ENCODE measurements around the gene TTLL10. TPM values are rescaled to one million over a fixed set of nuclear protein-coding genes. Genes with fewer than 3 reads are reported as not detected.

TTLL10 gene
- total RNA-seq, 1 experiment from 2014 or later = not detected

- H3K4me3 Mint-ChIP-seq (ENCODE audit: unreplicated experiment) = no peak overlapping the region
Measured at GRCh38 chr1:1237874-1238701, 64.4 kb downstream of the TTLL10 start.

GRCh38 chr1:1238702-1239178 lies 65.1 kb downstream of the TTLL10 start:
- TF ChIP-seq CTCF (IDR thresholded peaks at IDR 0.05; ENCODE audit: unreplicated experiment) = no peak
- H3K9me3 Mint-ChIP-seq (ENCODE audit: unreplicated experiment) = no peaks in the 10 kb centered on the region
- ChIA-PET POLR2A (interaction anchor here (1.1 to 1.2 kb wide), 2 partner anchors 12 to 22 kb away, joined by 5 read pairs; no protein-coding TSS in a partner anchor), CTCF (interaction anchor here (0.7 to 1.1 kb wide), 2 partner anchors 12 to 23 kb away, joined by 3 read pairs; no protein-coding TSS in a partner anchor)
- peaks cover 5% of the 10 kb centered on the region for H3K36me3 Mint-ChIP-seq (ENCODE audit: insufficient read depth, unreplicated experiment)
- H3K27me3 Mint-ChIP-seq (ENCODE audit: insufficient read depth, unreplicated experiment) = no peaks in the 10 kb centered on the region
- no peak overlapping the region for H3K27ac Mint-ChIP-seq (ENCODE audit: low read depth, unreplicated experiment)
- intact Hi-C loops (cut with micrococcal nuclease) = no loop called here
- no peaks in the 10 kb centered on the region for H3K4me1 Mint-ChIP-seq (ENCODE audit: insufficient read depth, unreplicated experiment)
- no peak overlapping the region for H3K4me3 Mint-ChIP-seq (ENCODE audit: unreplicated experiment)
- no peak for DNase-seq (ENCODE audit: unreplicated experiment)
- no TSS peak for BruUV-seq (replicated peaks)

More at GRCh38 chr1:1237874-1238701, 64.4 kb downstream of the TTLL10 start:
- Mint-ChIP-seq H3K4me1 (ENCODE audit: insufficient read depth, unreplicated experiment) (no peaks in the 10 kb centered on the region), H3K27ac (ENCODE audit: low read depth, unreplicated experiment) (no peak overlapping the region), H3K9me3 (ENCODE audit: unreplicated experiment) (no peaks in the 10 kb centered on the region), H3K27me3 (ENCODE audit: insufficient read depth, unreplicated experiment) (no peaks in the 10 kb centered on the region), H3K36me3 (ENCODE audit: insufficient read depth, unreplicated experiment) (peaks cover 10% of the 10 kb centered on the region)
- peak; percentile 16 for DNase-seq (ENCODE audit: unreplicated experiment)
- intact Hi-C loops (cut with micrococcal nuclease) = no loop called here
- ChIA-PET CTCF (interaction anchor here (1.1 kb wide), 1 partner anchor 24 kb away, joined by 3 read pairs; no protein-coding TSS in a partner anchor), POLR2A (no interaction called here)
- no peak for TF ChIP-seq CTCF (IDR thresholded peaks at IDR 0.05; ENCODE audit: unreplicated experiment)
- BruUV-seq (replicated peaks) = no TSS peak

- peaks cover under 1% of the 10 kb centered on the region for H3K36me3 Mint-ChIP-seq (ENCODE audit: insufficient read depth, unreplicated experiment)
- no peak overlapping the region for H3K4me3 Mint-ChIP-seq (ENCODE audit: unreplicated experiment)
- H3K27me3 Mint-ChIP-seq (ENCODE audit: insufficient read depth, unreplicated experiment) = no peaks in the 10 kb centered on the region
- intact Hi-C loops (cut with micrococcal nuclease) = no loop called here
- no peaks in the 10 kb centered on the region for H3K4me1 Mint-ChIP-seq (ENCODE audit: insufficient read depth, unreplicated experiment)
- ChIA-PET POLR2A (interaction anchor here (0.8 to 1.2 kb wide), 3 partner anchors 8 to 22 kb away, joined by 5 to 6 read pairs (median 5); no protein-coding TSS in a partner anchor), CTCF (interaction anchor here (0.7 to 0.8 kb wide), 2 partner anchors 12 to 117 kb away, joined by 3 read pairs; no protein-coding TSS in a partner anchor)
- no peak overlapping the region for H3K27ac Mint-ChIP-seq (ENCODE audit: low read depth, unreplicated experiment)
- no peak for TF ChIP-seq CTCF (IDR thresholded peaks at IDR 0.05; ENCODE audit: unreplicated experiment)
- no TSS peak for BruUV-seq (replicated peaks)
- no peaks in the 10 kb centered on the region for H3K9me3 Mint-ChIP-seq (ENCODE audit: unreplicated experiment)
- no peak for DNase-seq (ENCODE audit: unreplicated experiment)
Measured at GRCh38 chr1:1239227-1239613, 65.5 kb downstream of the TTLL10 start.

GRCh38 chr1:1239614-1240347 lies 66.1 kb downstream of the TTLL10 start:
- CTCF ChIA-PET = interaction anchor here (0.7 to 0.8 kb wide), 3 partner anchors 11 to 117 kb away, joined by 3 read pairs; no protein-coding TSS in a partner anchor
- Mint-ChIP-seq H3K27ac (ENCODE audit: low read depth, unreplicated experiment) (no peak overlapping the region), H3K27me3 (ENCODE audit: insufficient read depth, unreplicated experiment) (no peaks in the 10 kb centered on the region), H3K36me3 (ENCODE audit: insufficient read depth, unreplicated experiment) (no peaks in the 10 kb centered on the region), H3K9me3 (ENCODE audit: unreplicated experiment) (no peaks in the 10 kb centered on the region), H3K4me3 (ENCODE audit: unreplicated experiment) (no peak overlapping the region), H3K4me1 (ENCODE audit: insufficient read depth, unreplicated experiment) (no peaks in the 10 kb centered on the region)
- peak; percentile 13 for DNase-seq (ENCODE audit: unreplicated experiment)
- BruUV-seq (replicated peaks) = no TSS peak
- intact Hi-C loops (cut with micrococcal nuclease) = no loop called here
- POLR2A ChIA-PET = interaction anchor here (0.6 to 1.5 kb wide), 5 partner anchors 9 to 159 kb away, joined by 3 to 6 read pairs (median 5); partner anchors contain the start of gene CCNL2
- TF ChIP-seq CTCF (IDR thresholded peaks at IDR 0.05; ENCODE audit: unreplicated experiment) = no peak
